Mesendoderm (in vitro differentiated cells): ENCODE measurements around the gene CSE1L.
"Not testable (repeated sequence)": the region's sequence is repeated elsewhere in the genome, so short reads cannot be mapped to it uniquely, and the experiment has no call there.

ENCODE experiments used
- DNase-seq: peaks from one replicate; pipeline ENCODE4 v3.0.0; 2013
- H2AK5ac ChIP-seq: 2 replicates; pipeline ENCODE4 v1.6.1; 2013; ENCODE audit warnings: low read length, inconsistent platforms
- H2BK120ac ChIP-seq: 2 replicates; pipeline ENCODE4 v1.6.1; 2013; ENCODE audit warnings: low read depth, mild to moderate bottlenecking, low read length, moderate library complexity, mixed read lengths
- H2BK15ac ChIP-seq: replicated peaks from 2 replicates; pipeline ENCODE4 v1.6.1; 2013; ENCODE audit warnings: low read depth, mild to moderate bottlenecking, moderate library complexity
- H2BK5ac ChIP-seq: 2 replicates; pipeline ENCODE4 v1.6.1; 2013; ENCODE audit warnings: low read length, inconsistent platforms
- H3K18ac ChIP-seq: 2 replicates; pipeline ENCODE4 v1.6.1; 2013; ENCODE audit warnings: mild to moderate bottlenecking, low read length, mixed read lengths
- H3K23ac ChIP-seq: one replicate; pipeline ENCODE4 v1.6.1; 2013; ENCODE audit warnings: low read length
- H3K27ac ChIP-seq: 2 replicates; pipeline ENCODE4 v1.5.1; 2013; ENCODE audit warnings: low read depth, mild to moderate bottlenecking, inconsistent platforms, low read length, moderate library complexity
- H3K27me3 ChIP-seq: 2 replicates; pipeline ENCODE4 v1.6.1; 2013; ENCODE audit warnings: low read length, control low read depth, mild to moderate bottlenecking, inconsistent platforms; ENCODE audit not compliant: insufficient read depth, poor library complexity
- H3K36me3 ChIP-seq: 2 replicates; pipeline ENCODE4 v1.6.1; 2013; ENCODE audit warnings: low read length, inconsistent platforms; ENCODE audit not compliant: control insufficient read depth, insufficient read depth
- H3K4ac ChIP-seq: one replicate; pipeline ENCODE4 v1.6.1; 2013; ENCODE audit warnings: low read depth, mild to moderate bottlenecking, low read length, moderate library complexity
- H3K4me1 ChIP-seq: 2 replicates; pipeline ENCODE4 v1.6.1; 2013; ENCODE audit warnings: low read depth, low read length, inconsistent platforms; ENCODE audit not compliant: control insufficient read depth
- H3K4me2 ChIP-seq: 2 replicates; pipeline ENCODE4 v1.6.1; 2013; ENCODE audit warnings: low read length
- H3K4me3 ChIP-seq: 2 replicates; pipeline ENCODE4 v1.5.1; 2013; ENCODE audit warnings: mild to moderate bottlenecking, low read length
- H3K56ac ChIP-seq: one replicate; pipeline ENCODE4 v1.6.1; 2013; ENCODE audit warnings: low read length
- H3K79me1 ChIP-seq: 2 replicates; pipeline ENCODE4 v1.6.1; 2013; ENCODE audit warnings: low read length, inconsistent platforms
- H3K79me2 ChIP-seq: 2 replicates; pipeline ENCODE4 v1.6.1; 2013; ENCODE audit warnings: mild to moderate bottlenecking, low read length; ENCODE audit not compliant: control insufficient read depth, insufficient read depth
- H3K9ac ChIP-seq: 2 replicates; pipeline ENCODE4 v1.6.1; 2013; ENCODE audit warnings: low read length, inconsistent platforms
- H4K5ac ChIP-seq: one replicate; pipeline ENCODE4 v1.6.1; 2013; ENCODE audit warnings: low read length
- H4K8ac ChIP-seq: one replicate; pipeline ENCODE4 v1.6.1; 2013; ENCODE audit warnings: low read depth, mild to moderate bottlenecking, control low read depth, low read length, moderate library complexity
- WGBS: extraction: QIAGEN DNeasy Blood & Tissue Kit; methylation state at CpG from one replicate; pipeline ENCODE4 v1.1.7; 2013; ENCODE audit warnings: low lambda C conversion rate, missing lambda C conversion rate; ENCODE audit not compliant: insufficient coverage; ENCODE audit errors: extremely low coverage; 5-methylcytosine and 5-hydroxymethylcytosine counted together

CSE1L gene

DNA sequence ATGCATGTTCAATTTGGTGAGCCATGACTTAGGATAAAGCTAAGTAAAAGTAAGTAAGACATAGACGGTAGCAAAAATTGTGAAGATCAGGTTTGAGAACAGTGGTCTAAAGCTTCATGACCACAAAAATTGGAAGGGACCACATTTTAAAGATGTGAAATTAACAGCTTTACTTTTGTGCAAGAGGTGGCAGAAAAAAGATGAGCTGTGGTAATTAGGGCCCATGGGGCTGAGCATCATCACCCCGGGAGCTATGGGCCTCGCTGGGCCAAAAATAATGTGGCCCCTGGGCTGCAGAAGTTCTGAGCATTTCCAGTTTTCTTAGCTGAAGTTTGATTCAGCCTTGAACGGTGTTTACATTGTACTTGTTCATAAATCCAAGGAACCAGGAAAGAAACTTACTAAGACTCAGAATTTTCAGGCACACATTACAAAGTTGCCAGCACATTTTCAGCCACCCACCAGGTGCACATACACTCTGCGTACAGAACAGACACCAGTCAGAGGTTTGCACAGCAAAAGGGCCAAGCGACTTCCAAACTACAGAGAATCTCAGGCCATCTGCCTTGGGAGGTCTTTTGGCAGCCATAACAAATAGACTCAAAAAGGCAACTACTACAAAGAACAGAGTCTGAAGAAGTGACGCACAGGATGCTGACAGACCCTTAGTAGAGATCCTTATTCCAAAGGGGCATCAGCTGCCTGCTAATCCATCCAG lies 57.7 kb downstream of the CSE1L start:
- Histone ChIP-seq H2BK120ac (no peak overlapping the region), H3K36me3 (peaks cover 13% of the 10 kb centered on the region), H3K4me3 (no peak overlapping the region), H2AK5ac (no peak overlapping the region), H4K8ac (no peak overlapping the region), H3K23ac (no peak overlapping the region), H3K79me2 (no peaks in the 10 kb centered on the region), H3K27ac (no peak overlapping the region), H3K9ac (no peak overlapping the region), H2BK15ac (no peak overlapping the region), H3K56ac (no peak overlapping the region), H3K4me1 (no peaks in the 10 kb centered on the region), H3K18ac (no peak overlapping the region), H3K79me1 (peaks cover 3% of the 10 kb centered on the region), H4K5ac (no peak overlapping the region), H3K4me2 (no peak overlapping the region), H2BK5ac (no peak overlapping the region), H3K4ac (no peak overlapping the region), H3K27me3 (no peaks in the 10 kb centered on the region)
- DNase-seq = no peak
- WGBS = no CpG with 5 or more reads among the region's 7 CpGs

DNA sequence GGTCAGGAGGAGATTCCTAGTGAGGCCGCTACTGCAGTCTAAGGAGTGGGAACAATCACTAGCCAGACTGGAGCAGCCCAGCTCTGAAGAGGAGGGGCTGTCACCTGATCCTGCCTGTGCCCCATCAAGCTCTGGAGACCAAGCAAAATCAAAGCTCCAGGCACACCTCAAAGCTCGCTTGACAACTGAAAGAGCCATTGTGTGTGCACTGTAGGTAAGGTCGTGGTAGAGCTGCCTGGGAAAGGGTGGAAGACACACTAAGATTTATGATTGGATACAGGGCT lies 58.2 kb downstream of the CSE1L start:
- H3K4me1 ChIP-seq = no peaks in the 10 kb centered on the region
- H3K4me3 ChIP-seq = no peak overlapping the region
- no CpG with 5 or more reads among the region's 3 CpGs for WGBS
- H3K79me2 ChIP-seq = no peaks in the 10 kb centered on the region
- no peak overlapping the region for H3K18ac ChIP-seq
- H3K79me1 ChIP-seq = peaks cover 3% of the 10 kb centered on the region
- H2AK5ac ChIP-seq = no peak overlapping the region
- no peak overlapping the region for H4K8ac ChIP-seq
- no peaks in the 10 kb centered on the region for H3K27me3 ChIP-seq
- no peak overlapping the region for H3K27ac ChIP-seq
- H2BK120ac ChIP-seq = no peak overlapping the region
- peak; percentile 23 for DNase-seq
- H2BK5ac ChIP-seq = no peak overlapping the region
- peaks cover 13% of the 10 kb centered on the region for H3K36me3 ChIP-seq
- no peak overlapping the region for H3K4me2 ChIP-seq
- H4K5ac ChIP-seq = no peak overlapping the region
- no peak overlapping the region for H3K56ac ChIP-seq
- H3K23ac ChIP-seq = no peak overlapping the region
- no peak overlapping the region for H2BK15ac ChIP-seq
- H3K9ac ChIP-seq = no peak overlapping the region
- H3K4ac ChIP-seq = no peak overlapping the region

DNA sequence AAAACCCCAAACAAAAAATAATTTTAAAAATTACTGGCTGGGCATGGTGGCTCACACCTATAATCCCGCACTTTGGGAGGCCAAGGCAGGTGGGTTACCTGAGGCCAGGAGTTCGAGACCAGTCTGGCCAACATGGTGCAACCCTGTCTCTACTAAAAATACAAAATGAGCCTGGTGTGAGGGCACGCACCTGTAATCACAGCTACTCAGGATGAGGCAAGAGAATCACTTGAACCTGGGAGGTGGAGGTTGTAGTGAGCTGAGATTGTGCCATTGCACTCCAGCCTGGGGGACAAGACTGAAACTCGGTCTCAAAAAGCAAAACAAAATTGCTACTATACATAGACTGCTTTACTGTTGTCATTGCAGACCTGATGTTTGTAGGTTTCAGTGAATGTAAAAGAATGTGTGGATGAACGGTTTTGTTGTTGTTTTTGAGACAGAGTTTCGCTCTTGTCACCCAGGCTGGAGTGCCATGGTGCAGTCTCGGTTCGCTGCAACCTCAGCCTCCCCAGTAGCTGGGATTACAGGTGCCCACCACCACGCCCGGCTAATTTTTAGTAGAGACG lies 59.0 kb downstream of the CSE1L start:
- H3K27me3 ChIP-seq, H3K4me1 ChIP-seq, H2BK15ac ChIP-seq, H4K8ac ChIP-seq, H3K4me2 ChIP-seq, H3K23ac ChIP-seq, DNase-seq, H3K79me1 ChIP-seq, H2BK120ac ChIP-seq, H3K27ac ChIP-seq, H3K4me3 ChIP-seq, H3K9ac ChIP-seq, H4K5ac ChIP-seq, H3K79me2 ChIP-seq, H2BK5ac ChIP-seq, H2AK5ac ChIP-seq, H3K56ac ChIP-seq, H3K18ac ChIP-seq, H3K4ac ChIP-seq: not testable (repeated sequence)
- WGBS = no CpG with 5 or more reads among the region's 11 CpGs
- H3K36me3 ChIP-seq = peaks cover 13% of the 10 kb centered on the region

DNA sequence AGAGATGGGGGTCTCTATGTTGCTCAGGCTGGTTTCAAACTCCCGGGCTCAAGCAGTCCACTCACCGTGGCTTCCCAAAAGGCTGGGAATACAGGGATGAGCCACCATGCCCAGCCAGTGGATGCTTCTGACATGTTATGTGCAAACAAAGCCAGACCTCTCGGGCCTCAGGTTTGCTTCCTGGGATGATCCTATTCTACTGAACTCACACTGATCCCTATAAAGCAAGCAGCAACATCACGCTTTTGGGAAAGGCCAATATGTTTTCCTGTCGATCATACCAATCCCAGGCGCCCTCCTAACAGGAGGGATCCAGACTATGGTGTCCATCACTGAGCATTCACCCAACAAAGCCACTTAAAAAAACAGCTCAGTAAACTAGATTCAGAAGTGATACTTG lies 60.2 kb downstream of the CSE1L start:
- Histone ChIP-seq H3K79me2 (no peaks in the 10 kb centered on the region), H2BK15ac (no peak overlapping the region), H4K5ac (no peak overlapping the region), H3K18ac (no peak overlapping the region), H2BK5ac (no peak overlapping the region), H3K27me3 (no peaks in the 10 kb centered on the region), H4K8ac (no peak overlapping the region), H2BK120ac (no peak overlapping the region), H3K23ac (no peak overlapping the region), H3K36me3 (peaks cover 11% of the 10 kb centered on the region), H2AK5ac (no peak overlapping the region), H3K4me2 (no peak overlapping the region), H3K4ac (no peak overlapping the region), H3K9ac (no peak overlapping the region), H3K27ac (no peak overlapping the region), H3K4me3 (no peak overlapping the region), H3K79me1 (no peaks in the 10 kb centered on the region), H3K4me1 (no peaks in the 10 kb centered on the region), H3K56ac (no peak overlapping the region)
- DNase-seq = no peak
- WGBS = no CpG with 5 or more reads among the region's 6 CpGs

DNA sequence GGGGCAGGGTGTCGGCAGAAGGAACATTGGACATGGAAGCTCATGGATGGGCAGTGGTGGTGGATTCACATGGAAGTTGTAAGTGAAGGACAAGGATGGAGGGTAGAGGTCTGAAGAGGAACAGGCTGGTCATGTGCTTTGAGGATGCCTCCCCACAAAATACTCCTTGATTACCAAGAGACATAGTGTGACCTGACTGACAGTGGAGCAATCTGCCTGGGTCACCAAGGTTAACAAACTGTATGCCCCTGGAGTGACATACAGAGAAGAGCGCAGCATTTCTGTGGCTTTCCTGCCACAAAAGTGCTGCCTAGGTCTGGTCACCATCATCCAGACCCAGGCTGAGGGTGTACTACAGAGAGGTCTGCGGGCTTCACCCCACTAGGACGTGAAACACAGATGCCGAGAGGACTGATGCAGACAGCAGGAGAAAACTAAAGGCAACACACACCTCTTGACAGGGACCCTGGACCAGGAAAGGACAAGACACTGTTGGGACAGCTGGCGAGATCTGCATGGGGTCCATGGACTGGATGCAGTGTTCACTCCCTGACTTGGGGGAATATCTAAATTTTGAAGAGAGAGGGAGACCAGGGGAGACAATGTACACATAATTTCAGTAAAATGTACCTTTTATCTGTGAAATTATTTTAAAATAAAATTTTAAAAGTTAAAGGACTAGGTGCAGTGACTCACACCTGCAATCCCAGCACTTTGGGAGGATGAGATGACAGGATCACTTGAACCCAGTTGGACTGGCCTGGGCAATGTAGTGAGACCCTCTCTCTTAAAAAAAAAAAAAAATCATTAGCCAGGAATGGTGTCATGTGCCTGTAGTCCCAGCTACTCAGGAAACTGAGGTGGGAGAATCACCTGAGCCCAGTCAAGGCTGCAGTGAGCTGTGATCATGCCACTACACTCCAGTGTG lies 64.9 kb downstream of the CSE1L start:
- Histone ChIP-seq H3K27me3 (no peaks in the 10 kb centered on the region), H2BK5ac (no peak overlapping the region), H3K79me2 (no peaks in the 10 kb centered on the region), H2BK120ac (no peak overlapping the region), H3K56ac (no peak overlapping the region), H4K5ac (no peak overlapping the region), H3K9ac (no peak overlapping the region), H3K4me2 (no peak overlapping the region), H2BK15ac (no peak overlapping the region), H3K23ac (no peak overlapping the region), H3K4ac (no peak overlapping the region), H3K4me3 (no peak overlapping the region), H3K79me1 (no peaks in the 10 kb centered on the region), H4K8ac (no peak overlapping the region), H2AK5ac (no peak overlapping the region), H3K36me3 (peaks cover 2% of the 10 kb centered on the region), H3K4me1 (no peaks in the 10 kb centered on the region), H3K27ac (no peak overlapping the region), H3K18ac (no peak overlapping the region)
- DNase-seq = no peak
- WGBS = no CpG with 5 or more reads among the region's 6 CpGs
